GM21576 (cell line): ENCODE results near the gene FRZB.

Source experiments
- ATAC-seq: cut with Tn5 transposase; IDR thresholded peaks from one replicate; pipeline ENCODE4 v1.9.1; 2021; ENCODE audit warnings: mild to moderate bottlenecking, moderate library complexity; ENCODE audit not compliant: unreplicated experiment

The FRZB gene

GRCh38 chr2:182804128-182804527 is 62.3 kb downstream of the FRZB start:
- ATAC-seq = no peak

- no peak for ATAC-seq
Observed at GRCh38 chr2:182798736-182799135, 67.7 kb downstream of the FRZB start.

- no peak for ATAC-seq
Observed at GRCh38 chr2:182792441-182792840, 74.0 kb downstream of the FRZB start.

- ATAC-seq = no peak
Observed at GRCh38 chr2:182784777-182785176, 81.7 kb downstream of the FRZB start.

GRCh38 chr2:182784058-182784706 is 82.3 kb downstream of the FRZB start:
- no peak for ATAC-seq
